ENCODE results near the gene CALD1. TPM values are rescaled to one million over a fixed set of nuclear protein-coding genes. Genes with fewer than 3 reads are reported as not detected.

The CALD1 gene
- total RNA-seq, 1 donor from 2014 or later = 352 TPM

DNA sequence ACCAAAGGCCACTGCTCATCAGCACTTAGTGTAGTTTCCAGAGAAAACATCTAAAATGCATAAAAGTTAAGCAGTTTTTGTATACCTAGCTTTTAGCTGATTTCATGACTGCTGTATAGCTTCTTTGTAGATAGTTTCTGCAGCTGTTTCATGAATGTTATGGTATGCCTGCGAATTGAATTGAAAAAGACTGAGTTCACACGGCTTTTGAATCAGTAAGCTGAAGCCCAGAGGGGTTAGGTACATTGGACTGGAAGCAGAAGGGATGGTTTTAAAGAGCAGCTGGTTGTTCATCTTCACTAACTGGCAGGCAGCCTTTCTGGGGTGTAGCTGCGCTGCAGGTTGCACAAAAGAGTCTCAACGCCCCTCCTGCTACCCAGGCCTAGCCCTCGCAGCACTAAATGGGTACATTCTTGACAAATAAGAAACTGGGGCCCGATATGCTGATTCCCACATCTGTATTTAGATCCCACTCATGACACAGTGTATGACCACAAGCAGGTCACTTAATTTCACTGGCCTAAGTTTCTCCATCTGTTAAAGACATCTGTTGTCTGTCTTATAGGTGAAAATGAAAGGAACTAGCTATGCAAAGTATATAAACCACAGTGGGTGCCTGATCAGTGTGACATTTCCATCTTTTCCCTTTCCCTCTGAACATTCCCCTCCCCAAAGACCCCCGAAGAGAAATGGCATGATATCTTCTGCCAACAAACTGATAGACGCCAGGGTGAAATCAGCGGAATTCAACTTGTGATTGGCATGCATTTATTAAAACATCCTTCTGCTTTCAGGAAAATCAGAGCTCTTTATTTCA is 120.9 kb downstream of the CALD1 start:
- intact Hi-C loops (cut with DNase I) = no loop called here
- H3K27me3 ChIP-seq = no peaks in the 10 kb centered on the region
- DNase-seq (ENCODE audit: low spot score in 2 of 2) = no peak
- H3K4me1 ChIP-seq = peaks cover 19 to 61% of the 10 kb centered on the region in 2 donors
- peak overlapping the region in 1 of 2 donors; percentile 22 for H3K4me3 ChIP-seq
- H3K27ac ChIP-seq = peak overlapping the region; percentile 77 to 78
- TF ChIP-seq, protein P1, sequence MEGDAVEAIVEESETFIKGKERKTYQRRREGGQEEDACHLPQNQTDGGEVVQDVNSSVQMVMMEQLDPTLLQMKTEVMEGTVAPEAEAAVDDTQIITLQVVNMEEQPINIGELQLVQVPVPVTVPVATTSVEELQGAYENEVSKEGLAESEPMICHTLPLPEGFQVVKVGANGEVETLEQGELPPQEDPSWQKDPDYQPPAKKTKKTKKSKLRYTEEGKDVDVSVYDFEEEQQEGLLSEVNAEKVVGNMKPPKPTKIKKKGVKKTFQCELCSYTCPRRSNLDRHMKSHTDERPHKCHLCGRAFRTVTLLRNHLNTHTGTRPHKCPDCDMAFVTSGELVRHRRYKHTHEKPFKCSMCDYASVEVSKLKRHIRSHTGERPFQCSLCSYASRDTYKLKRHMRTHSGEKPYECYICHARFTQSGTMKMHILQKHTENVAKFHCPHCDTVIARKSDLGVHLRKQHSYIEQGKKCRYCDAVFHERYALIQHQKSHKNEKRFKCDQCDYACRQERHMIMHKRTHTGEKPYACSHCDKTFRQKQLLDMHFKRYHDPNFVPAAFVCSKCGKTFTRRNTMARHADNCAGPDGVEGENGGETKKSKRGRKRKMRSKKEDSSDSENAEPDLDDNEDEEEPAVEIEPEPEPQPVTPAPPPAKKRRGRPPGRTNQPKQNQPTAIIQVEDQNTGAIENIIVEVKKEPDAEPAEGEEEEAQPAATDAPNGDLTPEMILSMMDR (IDR thresholded peaks at IDR 0.05) = no peak
- H3K36me3 ChIP-seq = peaks cover 7 to 21% of the 10 kb centered on the region in 2 donors
- peaks cover 0 to 8% of the 10 kb centered on the region in 2 donors for H3K9me3 ChIP-seq

DNA sequence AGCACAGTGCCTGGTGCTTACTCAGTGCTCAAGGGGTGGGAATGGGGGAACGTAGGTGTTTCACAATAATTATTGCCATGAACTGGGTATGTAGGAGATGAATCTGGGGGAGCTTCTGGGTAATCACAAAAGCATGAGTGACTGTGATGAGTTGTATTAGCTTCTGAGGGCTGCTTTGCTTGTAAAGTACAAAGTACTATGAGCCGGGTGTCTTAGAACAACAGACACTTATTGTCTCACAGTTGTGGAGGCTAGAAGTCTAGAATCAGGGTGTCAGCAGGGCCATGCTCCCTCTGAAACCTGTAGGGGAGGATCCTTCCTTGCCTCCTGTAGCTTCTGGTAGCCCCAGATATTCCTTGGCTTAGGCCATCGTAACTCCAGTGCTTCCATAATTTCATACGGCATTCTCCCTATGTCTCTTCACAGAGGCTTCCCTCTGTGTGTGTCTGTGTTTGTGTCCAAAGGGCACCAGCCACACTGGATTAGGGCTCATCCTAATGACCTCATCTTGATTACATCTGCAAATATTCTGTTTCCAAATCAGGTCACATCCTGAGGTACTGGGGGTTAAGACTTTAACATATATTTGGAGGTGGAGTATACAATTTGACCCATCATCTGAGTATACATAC is 122.1 kb downstream of the CALD1 start:
- TF ChIP-seq, protein P1 (IDR thresholded peaks at IDR 0.05) = no peak
- DNase-seq (ENCODE audit: low spot score in 2 of 2) = no peak
- peaks cover 19 to 71% of the 10 kb centered on the region in 2 donors for H3K4me1 ChIP-seq

GRCh38 chr7:134902058-134902457 is 122.6 kb downstream of the CALD1 start:
- Histone ChIP-seq H3K27ac (peak overlapping the region; percentile 77 to 78), H3K4me1 (peaks cover 19 to 77% of the 10 kb centered on the region in 2 donors), H3K36me3 (peaks cover 3 to 21% of the 10 kb centered on the region in 2 donors), H3K9me3 (no peaks in the 10 kb centered on the region), H3K27me3 (no peaks in the 10 kb centered on the region), H3K4me3 (no peak overlapping the region)
- intact Hi-C loops (cut with DNase I) = no loop called here
- TF ChIP-seq, protein P1 (IDR thresholded peaks at IDR 0.05) = no peak
- DNase-seq (ENCODE audit: low spot score in 2 of 2) = no peak

More for the DNA sequence above, 122.1 kb downstream of the CALD1 start:
- H3K27me3 ChIP-seq = no peaks in the 10 kb centered on the region
- H3K27ac ChIP-seq = peak overlapping the region; percentile 77 to 78
- intact Hi-C loops (cut with DNase I) = no loop called here
- H3K4me3 ChIP-seq = no peak overlapping the region
- peaks cover 3 to 21% of the 10 kb centered on the region in 2 donors for H3K36me3 ChIP-seq
- H3K9me3 ChIP-seq = no peaks in the 10 kb centered on the region

- peak overlapping the region in 1 of 2 donors; percentile 7 for H3K4me3 ChIP-seq
- H3K27me3 ChIP-seq = no peaks in the 10 kb centered on the region
- peak overlapping the region; percentile 77 to 78 for H3K27ac ChIP-seq
- H3K9me3 ChIP-seq = no peaks in the 10 kb centered on the region
- TF ChIP-seq, protein P1 (IDR thresholded peaks at IDR 0.05) = no peak
- H3K36me3 ChIP-seq = peaks cover 3 to 15% of the 10 kb centered on the region in 2 donors
- H3K4me1 ChIP-seq = peaks cover 19 to 88% of the 10 kb centered on the region in 2 donors
- intact Hi-C loops (cut with DNase I) = no loop called here
- no peak for DNase-seq (ENCODE audit: low spot score in 2 of 2)
These were observed 123.8 kb downstream of the CALD1 start for GRCh38 chr7:134903073-134903790.

GRCh38 chr7:134905375-134905774 is 125.9 kb downstream of the CALD1 start:
- intact Hi-C loops (cut with DNase I) = loop anchor here (2.0 kb wide), 1 partner anchor 27 kb away; no protein-coding TSS in a partner anchor
- H3K36me3 ChIP-seq = peaks cover 3 to 14% of the 10 kb centered on the region in 2 donors
- H3K27me3 ChIP-seq = no peaks in the 10 kb centered on the region
- H3K9me3 ChIP-seq = no peaks in the 10 kb centered on the region
- TF ChIP-seq, protein P1 (IDR thresholded peaks at IDR 0.05) = peak; percentile 31 to 42 (median 34)
- DNase-seq (ENCODE audit: low spot score in 2 of 2) = peak in 1 of 2 donors; percentile 88
- H3K4me1 ChIP-seq = peaks cover 10 to 85% of the 10 kb centered on the region in 2 donors
- H3K4me3 ChIP-seq = no peak overlapping the region
- H3K27ac ChIP-seq = peak overlapping the region; percentile 77 to 78
